Stomach (tissue), 9 donors: Measurements from ENCODE around the gene CLEC16A. TPM values are rescaled to one million over a fixed set of nuclear protein-coding genes. Genes with fewer than 3 reads are reported as not detected.

Source experiments
- DNase-seq, 2 donors: peaks; one replicate each; pipeline versions ENCODE4 v3.0.0 to v3.0.0-alpha.2; 2013 to 2019
- H3K27ac ChIP-seq, 5 donors: fragments of 200-600 bp in 4 of 5; sonication (generic) in 4 of 5; one replicate each; pipeline ENCODE4 v1.5.1; 2013 to 2019; ENCODE audit warnings: mild to moderate bottlenecking in 1 of 5, moderate library complexity in 1 of 5
- H3K27me3 ChIP-seq, 3 donors: fragments of 200-600 bp; sonication (generic); one replicate each; pipeline ENCODE4 v1.5.1; 2017 to 2019; ENCODE audit warnings: mixed run types in 1 of 3
- H3K36me3 ChIP-seq, 4 donors: fragments of 200-600 bp; sonication (generic); 1 replicate in 3 of 4; 2 replicates in 1 of 4; pipeline ENCODE4 v1.5.1; 2016 to 2019
- H3K4me1 ChIP-seq, 4 donors: fragments of 200-600 bp; sonication (generic); one replicate each; pipeline ENCODE4 v1.5.1; 2016 to 2019
- H3K4me3 ChIP-seq, 4 donors: fragments of 200-600 bp; sonication (generic) in 3 of 4; one replicate each; pipeline ENCODE4 v1.5.1; 2016 to 2019; ENCODE audit warnings: mild to moderate bottlenecking in 1 of 4
- H3K9me3 ChIP-seq, 4 donors: fragments of 200-600 bp; sonication (generic); one replicate each; pipeline ENCODE4 v1.5.1; 2016 to 2019
- CTCF ChIP-seq, 7 experiments: fragments of 450-650 bp in 4 of 7; fragments of 200-600 bp in 3 of 7; sonication (generic) in 3 of 7; IDR thresholded peaks; one replicate each; pipeline ENCODE4 v1.5.1; 2016 to 2019; ENCODE audit warnings: antibody characterized with exemption in 7 of 7, control low read depth in 2 of 7, mild to moderate bottlenecking in 1 of 7
- EP300 ChIP-seq: sonication (generic); formaldehyde crosslinking; IDR thresholded peaks from one replicate; pipeline ENCODE4 v1.6.1; 2017; ENCODE audit warnings: antibody characterized with exemption
- POLR2A ChIP-seq, 4 donors: fragments of 450-650 bp; IDR thresholded peaks; one replicate each; pipeline ENCODE4 v1.6.1; 2016; ENCODE audit warnings: antibody characterized with exemption in 4 of 4, control low read depth in 2 of 4, mild to moderate bottlenecking in 1 of 4, moderate library complexity in 1 of 4
- POLR2AphosphoS5 ChIP-seq, 3 donors: sonication (generic); formaldehyde crosslinking; IDR thresholded peaks; one replicate each; pipeline ENCODE4 v1.6.1; 2016; ENCODE audit warnings: antibody characterized with exemption in 3 of 3
- WGBS, 5 donors: extraction: QIAGEN DNeasy Blood & Tissue Kit in 3 of 5; methylation state at CpG; one replicate each; pipeline versions ENCODE4 v1.1.5 to v1.1.7; 2013 to 2018; 5-methylcytosine and 5-hydroxymethylcytosine counted together
- intact Hi-C: fragments of 100-400 bp; cut with DNase I; formaldehyde crosslinking; loops from one replicate; pipeline ENCODE4 v1.15.1; 2023; ENCODE audit warnings: low total_unique reads
- polyA plus RNA-seq, 3 donors: library from polyadenylated mRNA; stranded (reverse); fragments of 200-250 nt; gene quantifications; one replicate each; pipeline ENCODE4 v1.2.3, GENCODE V29; 2013
- total RNA-seq, 5 donors: library from RNA; depleted of rRNA; stranded (reverse); fragments of >200 nt; gene quantifications; one replicate each; pipeline versions ENCODE4 v1.1.0 to v1.2.3, GENCODE V29; 2014 to 2016
- donor health status: healthy with polysubstance abuse.
- donor health status: Bipolar disorder and iron deficiency.
- donor health status: healthy.

CLEC16A gene
- total and polyA plus RNA-seq, 8 donors, result 5.8 to 176 (median 21.8) TPM

GRCh38 chr16:11051430-11051829 is 107.1 kb downstream of the CLEC16A start:
- Histone ChIP-seq H3K4me1 (peaks cover 0 to 10% (median 5%) of the 10 kb centered on the region in 4 donors), H3K27me3 (no peaks in the 10 kb centered on the region), H3K4me3 (no peak overlapping the region), H3K9me3 (no peaks in the 10 kb centered on the region), H3K27ac (no peak overlapping the region), H3K36me3 (peaks cover 4 to 83% (median 66%) of the 10 kb centered on the region in 4 donors)
- intact Hi-C loops, result no loop called here
- no peak for TF ChIP-seq EP300
- no peak for TF ChIP-seq POLR2A (IDR thresholded peaks at IDR 0.05)
- TF ChIP-seq POLR2AphosphoS5 (IDR thresholded peaks at IDR 0.05), result no peak
- no peak for TF ChIP-seq CTCF (IDR thresholded peaks at IDR 0.05)
- no peak for DNase-seq
- WGBS, 5 donors, result 94 to 98% (median 96%) methylated on average over 9 to 11 of the region's 11 CpGs

- WGBS, 5 donors, result 74 to 83% (median 76%) methylated on average over 17 of the region's 17 CpGs
- peaks cover 4 to 80% (median 67%) of the 10 kb centered on the region in 4 donors for H3K36me3 ChIP-seq
- intact Hi-C loops, result no loop called here
- no peak for DNase-seq
- no peak overlapping the region for H3K27ac ChIP-seq
- no peaks in the 10 kb centered on the region for H3K27me3 ChIP-seq
- no peaks in the 10 kb centered on the region for H3K9me3 ChIP-seq
- TF ChIP-seq POLR2AphosphoS5 (IDR thresholded peaks at IDR 0.05) (no peak), CTCF (IDR thresholded peaks at IDR 0.05) (no peak), POLR2A (IDR thresholded peaks at IDR 0.05) (no peak), EP300 (no peak)
- H3K4me1 ChIP-seq, result peaks cover 0 to 10% (median 2%) of the 10 kb centered on the region in 4 donors
- H3K4me3 ChIP-seq, result no peak overlapping the region
These were observed 107.8 kb downstream of the CLEC16A start for GRCh38 chr16:11051879-11052808.

GRCh38 chr16:11053916-11054460 is 109.6 kb downstream of the CLEC16A start:
- H3K36me3 ChIP-seq, result peaks cover 4 to 66% (median 61%) of the 10 kb centered on the region in 4 donors
- intact Hi-C loops, result no loop called here
- WGBS, 5 donors, result 90 to 98% (median 91%) methylated on average over 6 of the region's 6 CpGs
- no peaks in the 10 kb centered on the region for H3K27me3 ChIP-seq
- no peak for TF ChIP-seq POLR2AphosphoS5 (IDR thresholded peaks at IDR 0.05)
- no peak for TF ChIP-seq POLR2A (IDR thresholded peaks at IDR 0.05)
- no peak for TF ChIP-seq CTCF (IDR thresholded peaks at IDR 0.05)
- no peak for TF ChIP-seq EP300
- H3K27ac ChIP-seq, result no peak overlapping the region
- no peak overlapping the region for H3K4me3 ChIP-seq
- peaks cover 0 to 2% (median 0%) of the 10 kb centered on the region in 4 donors for H3K4me1 ChIP-seq
- no peaks in the 10 kb centered on the region for H3K9me3 ChIP-seq
- DNase-seq, result no peak

- Histone ChIP-seq H3K9me3 (no peaks in the 10 kb centered on the region), H3K4me3 (no peak overlapping the region), H3K4me1 (no peaks in the 10 kb centered on the region), H3K27me3 (no peaks in the 10 kb centered on the region), H3K36me3 (peaks cover 9 to 72% (median 61%) of the 10 kb centered on the region in 4 donors), H3K27ac (no peak overlapping the region)
- TF ChIP-seq CTCF (IDR thresholded peaks at IDR 0.05) (no peak), POLR2A (IDR thresholded peaks at IDR 0.05) (no peak), EP300 (no peak), POLR2AphosphoS5 (IDR thresholded peaks at IDR 0.05) (no peak)
- WGBS, 5 donors, result 74 to 81% (median 79%) methylated on average over 11 of the region's 11 CpGs
- no peak for DNase-seq
- intact Hi-C loops, result no loop called here
These were observed 112.0 kb downstream of the CLEC16A start for GRCh38 chr16:11056090-11056992.
